ENCODE results near the gene TCF12.
A peak's percentile ranks its signal among the peaks of the same experiment; 100 is the strongest.

Gene TCF12

DNA sequence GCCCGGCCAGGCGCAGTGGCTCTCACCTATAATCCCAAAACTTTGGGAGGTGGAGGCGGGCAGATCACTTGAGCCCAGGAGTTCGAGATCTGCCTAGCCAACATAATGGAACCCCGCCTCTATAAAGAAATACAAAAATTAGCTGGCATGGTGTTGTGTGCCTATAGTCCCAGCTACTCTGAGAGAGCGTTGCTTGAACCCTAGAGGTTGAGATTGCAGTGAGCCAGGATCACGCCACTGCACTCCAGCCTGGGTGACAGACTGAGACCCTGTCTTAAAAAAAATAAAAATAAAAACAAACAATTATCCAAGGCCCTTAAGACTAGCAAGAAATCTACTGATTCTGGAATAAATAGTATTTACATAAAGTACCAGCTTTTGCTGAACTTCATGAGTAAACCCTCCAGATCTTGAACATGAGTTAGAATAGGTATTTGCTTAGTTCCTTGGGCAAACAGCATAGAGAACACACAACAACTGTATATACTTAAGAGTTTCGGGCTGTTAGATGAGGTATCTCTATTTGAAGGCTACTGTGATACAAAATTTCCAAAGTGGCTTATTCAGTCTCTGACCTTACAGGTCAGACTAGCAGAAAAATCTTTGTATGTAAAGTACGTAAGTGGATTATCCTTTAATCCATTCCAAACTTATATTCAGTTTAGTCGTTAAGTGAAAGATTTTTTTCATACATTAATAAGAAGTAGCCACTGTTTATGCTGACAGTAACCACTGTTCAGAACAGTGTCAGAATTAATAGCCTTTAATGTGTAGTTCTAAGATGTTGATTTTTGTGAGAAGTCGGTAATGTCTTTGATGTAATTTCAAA lies 286.8 kb downstream of the TCF12 start:
- TF ChIP-seq TAF1 (IDR thresholded peaks at IDR 0.05; ENCODE audit: low read depth), result no peak
- TF ChIP-seq USF1 (IDR thresholded peaks at IDR 0.05), result no peak
- no peak for TF ChIP-seq RAD21 (IDR thresholded peaks at IDR 0.05; ENCODE audit: low read depth)

DNA sequence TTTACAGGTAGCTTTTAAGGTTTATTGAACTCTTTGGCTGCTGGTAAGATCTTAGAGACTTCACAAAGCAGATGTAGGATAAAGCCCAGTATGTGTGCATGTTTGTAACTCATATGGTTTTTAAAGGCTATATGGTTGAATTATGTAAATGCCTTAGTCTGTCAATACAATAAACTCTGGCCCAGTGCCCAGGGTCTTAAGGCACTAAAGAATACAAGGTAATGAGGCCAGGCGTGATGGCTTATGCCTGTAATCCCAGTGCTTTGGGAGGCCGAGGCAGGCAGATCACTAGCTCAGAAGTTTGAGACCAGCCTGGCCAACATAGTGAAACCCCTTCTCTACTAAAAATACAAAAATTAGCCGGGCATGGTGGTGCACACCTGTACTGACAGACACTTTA lies 287.6 kb downstream of the TCF12 start:
- TF ChIP-seq CEBPB (IDR thresholded peaks at IDR 0.05) (no peak), TAF1 (IDR thresholded peaks at IDR 0.05; ENCODE audit: low read depth) (no peak), MAX (IDR thresholded peaks at IDR 0.05) (no peak), NFIC (IDR thresholded peaks at IDR 0.05) (no peak), FOXM1 (IDR thresholded peaks at IDR 0.05; ENCODE audit: borderline replicate concordance, low read depth) (no peak), EP300 (IDR thresholded peaks at IDR 0.05; ENCODE audit: borderline replicate concordance) (no peak), TCF12 (IDR thresholded peaks at IDR 0.05; ENCODE audit: low read depth) (no peak), USF1 (IDR thresholded peaks at IDR 0.05) (no peak), CREB1 (IDR thresholded peaks at IDR 0.05; ENCODE audit: low read depth) (no peak), EGR1 (IDR thresholded peaks at IDR 0.05) (no peak), YY1 (IDR thresholded peaks at IDR 0.05; ENCODE audit: low read depth) (no peak), RAD21 (IDR thresholded peaks at IDR 0.05; ENCODE audit: low read depth) (no peak)

DNA sequence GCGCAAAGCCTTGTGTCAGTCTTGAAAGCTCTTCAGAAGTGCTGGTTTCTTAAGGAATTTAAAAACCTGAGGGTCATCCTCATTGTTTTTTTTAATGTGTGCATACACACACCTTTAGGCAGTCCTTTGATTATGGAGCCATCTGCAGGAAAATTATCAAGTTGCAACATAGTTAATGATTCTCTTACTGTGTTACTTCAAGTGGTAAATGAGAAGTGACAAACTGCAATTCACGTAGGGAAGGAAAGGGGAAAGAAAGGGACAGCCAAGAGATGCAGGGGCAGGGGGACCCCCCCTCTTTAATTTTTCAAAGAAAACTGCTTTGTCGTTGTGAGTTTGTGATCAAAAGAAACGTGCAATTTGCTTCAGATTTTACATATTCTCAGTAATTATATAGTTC lies 295.4 kb downstream of the TCF12 start:
- no peak for TF ChIP-seq MAX (IDR thresholded peaks at IDR 0.05)
- TF ChIP-seq TAF1 (IDR thresholded peaks at IDR 0.05; ENCODE audit: low read depth), result no peak
- no peak for TF ChIP-seq USF1 (IDR thresholded peaks at IDR 0.05)
- peak; percentile 61 for TF ChIP-seq RAD21 (IDR thresholded peaks at IDR 0.05; ENCODE audit: low read depth)
- TF ChIP-seq CREB1 (IDR thresholded peaks at IDR 0.05; ENCODE audit: low read depth), result no peak
- TF ChIP-seq FOXM1 (IDR thresholded peaks at IDR 0.05; ENCODE audit: borderline replicate concordance, low read depth), result no peak

- TF ChIP-seq TAF1 (IDR thresholded peaks at IDR 0.05; ENCODE audit: low read depth) (no peak), CEBPB (IDR thresholded peaks at IDR 0.05) (no peak), EP300 (IDR thresholded peaks at IDR 0.05; ENCODE audit: borderline replicate concordance) (no peak), USF1 (IDR thresholded peaks at IDR 0.05) (no peak), TCF12 (IDR thresholded peaks at IDR 0.05; ENCODE audit: low read depth) (no peak), EGR1 (IDR thresholded peaks at IDR 0.05) (no peak), CREB1 (IDR thresholded peaks at IDR 0.05; ENCODE audit: low read depth) (no peak), NFIC (IDR thresholded peaks at IDR 0.05) (no peak), ZBTB7A (IDR thresholded peaks at IDR 0.05; ENCODE audit: low read depth) (no peak), MAX (IDR thresholded peaks at IDR 0.05) (no peak), TEAD4 (IDR thresholded peaks at IDR 0.05) (no peak), YY1 (IDR thresholded peaks at IDR 0.05; ENCODE audit: low read depth) (no peak), RAD21 (IDR thresholded peaks at IDR 0.05; ENCODE audit: low read depth) (no peak), FOXM1 (IDR thresholded peaks at IDR 0.05; ENCODE audit: borderline replicate concordance, low read depth) (no peak)
- TF ChIP-seq, protein P1, sequence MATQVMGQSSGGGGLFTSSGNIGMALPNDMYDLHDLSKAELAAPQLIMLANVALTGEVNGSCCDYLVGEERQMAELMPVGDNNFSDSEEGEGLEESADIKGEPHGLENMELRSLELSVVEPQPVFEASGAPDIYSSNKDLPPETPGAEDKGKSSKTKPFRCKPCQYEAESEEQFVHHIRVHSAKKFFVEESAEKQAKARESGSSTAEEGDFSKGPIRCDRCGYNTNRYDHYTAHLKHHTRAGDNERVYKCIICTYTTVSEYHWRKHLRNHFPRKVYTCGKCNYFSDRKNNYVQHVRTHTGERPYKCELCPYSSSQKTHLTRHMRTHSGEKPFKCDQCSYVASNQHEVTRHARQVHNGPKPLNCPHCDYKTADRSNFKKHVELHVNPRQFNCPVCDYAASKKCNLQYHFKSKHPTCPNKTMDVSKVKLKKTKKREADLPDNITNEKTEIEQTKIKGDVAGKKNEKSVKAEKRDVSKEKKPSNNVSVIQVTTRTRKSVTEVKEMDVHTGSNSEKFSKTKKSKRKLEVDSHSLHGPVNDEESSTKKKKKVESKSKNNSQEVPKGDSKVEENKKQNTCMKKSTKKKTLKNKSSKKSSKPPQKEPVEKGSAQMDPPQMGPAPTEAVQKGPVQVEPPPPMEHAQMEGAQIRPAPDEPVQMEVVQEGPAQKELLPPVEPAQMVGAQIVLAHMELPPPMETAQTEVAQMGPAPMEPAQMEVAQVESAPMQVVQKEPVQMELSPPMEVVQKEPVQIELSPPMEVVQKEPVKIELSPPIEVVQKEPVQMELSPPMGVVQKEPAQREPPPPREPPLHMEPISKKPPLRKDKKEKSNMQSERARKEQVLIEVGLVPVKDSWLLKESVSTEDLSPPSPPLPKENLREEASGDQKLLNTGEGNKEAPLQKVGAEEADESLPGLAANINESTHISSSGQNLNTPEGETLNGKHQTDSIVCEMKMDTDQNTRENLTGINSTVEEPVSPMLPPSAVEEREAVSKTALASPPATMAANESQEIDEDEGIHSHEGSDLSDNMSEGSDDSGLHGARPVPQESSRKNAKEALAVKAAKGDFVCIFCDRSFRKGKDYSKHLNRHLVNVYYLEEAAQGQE (IDR thresholded peaks at IDR 0.05; ENCODE audit: low read depth), result no peak
These were observed 296.9 kb downstream of the TCF12 start for GRCh38 chr15:57215326-57215725.

- TF ChIP-seq USF1 (IDR thresholded peaks at IDR 0.05) (no peak), CREB1 (IDR thresholded peaks at IDR 0.05; ENCODE audit: low read depth) (no peak), CEBPB (IDR thresholded peaks at IDR 0.05) (no peak), YY1 (IDR thresholded peaks at IDR 0.05; ENCODE audit: low read depth) (no peak), TCF12 (IDR thresholded peaks at IDR 0.05; ENCODE audit: low read depth) (no peak), TAF1 (IDR thresholded peaks at IDR 0.05; ENCODE audit: low read depth) (no peak), RAD21 (IDR thresholded peaks at IDR 0.05; ENCODE audit: low read depth) (no peak), MAX (IDR thresholded peaks at IDR 0.05) (no peak), FOXM1 (IDR thresholded peaks at IDR 0.05; ENCODE audit: borderline replicate concordance, low read depth) (no peak), EP300 (IDR thresholded peaks at IDR 0.05; ENCODE audit: borderline replicate concordance) (no peak), EGR1 (IDR thresholded peaks at IDR 0.05) (no peak), TEAD4 (IDR thresholded peaks at IDR 0.05) (no peak), NFIC (IDR thresholded peaks at IDR 0.05) (no peak)
These were observed 297.4 kb downstream of the TCF12 start for GRCh38 chr15:57215881-57216280.
